G401.6 (cell line): ENCODE results near the gene FAM168B.
"Not testable (repeated sequence)": the region's sequence is repeated elsewhere in the genome, so short reads cannot be mapped to it uniquely, and the experiment has no call there.

Source experiments
- FAIRE-seq: peaks from 2 replicates; lab custom pipeline; 2012; peaks lifted over from hg19 to GRCh38; lab: Jason Lieb, UNC

FAM168B gene

DNA sequence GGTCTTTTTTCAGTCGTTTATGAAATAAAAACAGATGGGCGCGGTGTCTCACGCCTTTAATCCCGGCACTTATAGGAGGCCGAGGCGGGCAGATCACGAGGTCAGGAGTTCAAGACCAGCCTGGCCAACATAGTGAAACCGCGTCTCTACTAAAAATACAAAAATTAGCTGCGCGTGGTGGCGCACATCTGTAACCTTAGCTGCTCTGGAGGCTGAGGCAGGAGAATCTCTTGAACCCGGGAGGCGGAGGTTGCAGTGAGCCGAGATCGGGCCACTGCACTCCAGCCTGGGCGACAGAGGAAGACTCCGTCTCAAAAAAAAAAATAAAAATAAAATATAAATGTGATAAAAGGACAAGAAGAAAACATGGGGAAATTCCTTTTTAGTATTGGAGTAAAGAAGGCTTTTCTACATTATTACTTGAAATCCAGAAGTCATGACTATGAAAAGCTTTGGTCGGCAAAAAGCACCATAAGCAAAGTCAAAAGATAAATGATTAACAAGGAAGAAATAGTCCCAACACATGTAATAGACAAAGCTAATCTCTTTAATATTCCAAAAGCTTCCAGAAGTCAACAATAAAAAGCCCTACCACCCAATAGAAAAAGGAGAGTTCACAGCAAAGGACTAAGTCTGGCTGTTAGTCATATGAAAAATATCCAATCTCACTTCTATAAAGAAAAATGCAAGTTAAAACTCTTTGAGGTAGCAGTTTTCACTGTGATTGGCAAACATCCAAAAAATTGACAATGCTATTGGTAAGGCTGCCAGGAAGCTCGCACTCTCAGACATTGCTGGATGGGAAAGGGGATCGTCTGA lies 1.4 kb upstream of the FAM168B start:
- FAIRE-seq = no peak

DNA sequence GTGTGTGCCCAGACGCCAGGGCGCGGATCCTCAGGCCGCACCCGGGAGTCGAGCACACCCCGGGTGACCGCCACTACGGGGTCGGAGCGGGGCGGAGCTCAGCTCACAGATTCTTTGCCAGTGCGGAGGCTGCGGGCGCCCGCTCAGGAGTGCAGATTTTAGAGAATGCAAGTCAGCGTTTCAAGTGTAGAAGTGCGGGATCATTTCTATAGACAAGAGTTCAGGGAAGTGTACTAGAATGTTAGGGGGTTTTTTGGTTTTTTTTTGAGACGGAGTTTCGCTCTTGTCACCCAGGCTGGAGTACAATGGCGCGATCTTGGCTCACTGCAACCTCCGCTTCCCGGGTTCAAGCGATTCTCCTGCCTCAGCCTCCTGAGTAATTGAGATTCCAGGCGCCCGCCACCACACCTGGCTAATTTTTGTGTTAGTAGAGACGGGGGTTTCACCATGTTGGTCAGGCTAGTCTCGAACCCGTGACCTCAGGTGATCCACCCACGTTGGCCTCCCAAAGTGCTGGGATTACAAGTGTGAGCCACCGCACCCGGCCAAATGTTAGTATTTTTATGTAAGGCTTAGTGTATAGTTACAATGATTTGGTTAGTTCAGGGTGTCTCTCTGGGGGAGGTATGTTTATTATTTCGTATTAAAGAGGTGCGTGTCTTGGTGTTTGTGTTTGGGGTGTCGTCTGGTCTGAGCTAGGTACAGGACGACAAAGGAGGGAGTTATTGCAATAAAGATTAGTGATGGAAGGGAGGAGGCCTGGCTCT lies 619 bp upstream of the FAM168B start:
- FAIRE-seq = no peak

DNA sequence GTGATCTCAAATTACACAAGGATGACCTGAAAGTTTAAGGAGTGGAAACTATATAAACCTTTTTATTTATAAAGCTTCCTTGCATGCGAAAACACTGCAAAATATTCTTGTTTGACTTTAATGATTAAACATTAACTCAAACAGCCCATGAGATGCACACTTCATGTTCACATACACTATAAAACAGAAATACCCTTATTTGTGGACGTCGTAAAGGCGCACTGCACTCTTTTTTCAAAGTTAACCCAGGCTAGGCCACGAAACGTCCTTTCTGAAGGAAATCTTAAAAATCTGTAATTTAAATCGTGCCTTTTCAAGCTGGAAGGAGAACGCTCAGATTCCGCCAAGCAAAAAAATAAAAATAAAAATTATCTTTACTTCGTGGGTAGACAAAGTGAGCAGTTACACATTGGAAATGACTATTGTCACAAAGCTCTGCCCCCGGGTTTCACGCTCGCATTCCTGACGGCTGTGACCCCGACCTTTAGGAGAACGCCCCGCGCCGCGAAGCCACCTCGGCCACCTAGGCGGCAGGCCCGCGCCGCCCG lies 728 bp downstream of the FAM168B start:
- no peak for FAIRE-seq

DNA sequence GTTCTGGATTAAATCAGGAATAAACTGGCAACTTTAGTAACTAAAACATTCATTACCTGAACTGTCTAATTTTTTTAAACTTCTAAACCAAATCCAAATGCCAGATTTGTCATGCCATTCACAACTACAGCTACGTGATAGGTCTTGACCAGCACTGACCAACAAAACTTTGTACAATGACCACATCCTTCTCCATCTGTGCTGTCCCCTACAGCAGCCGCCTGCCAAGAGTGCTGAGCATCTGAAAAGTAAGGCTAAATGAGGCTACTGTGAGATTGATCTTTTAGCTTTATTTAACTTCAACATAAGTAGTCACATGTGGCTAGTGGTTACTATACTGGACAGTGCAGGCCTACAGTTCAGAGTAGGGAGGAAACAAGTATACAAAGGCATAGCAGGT lies 7.6 kb downstream of the FAM168B start:
- no peak for FAIRE-seq

DNA sequence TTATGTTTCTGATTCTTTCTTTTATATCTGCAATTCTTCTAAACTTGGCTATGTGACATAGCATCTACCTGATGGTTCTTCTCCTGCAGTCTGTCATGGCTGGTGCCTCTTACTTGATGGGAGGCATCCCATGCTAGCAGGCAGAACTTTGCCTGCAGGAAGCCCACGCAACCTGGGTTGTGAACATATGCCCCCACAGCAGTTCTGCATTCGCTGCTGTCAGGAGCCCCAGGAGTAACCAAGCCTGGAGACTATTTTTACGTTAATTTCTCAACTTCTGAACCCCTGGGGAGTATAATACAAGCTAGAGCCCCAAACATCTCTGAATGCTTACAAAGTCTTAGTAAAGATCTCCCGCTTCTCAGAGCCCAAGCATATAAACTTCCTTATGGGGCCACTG lies 12.1 kb downstream of the FAM168B start:
- no peak for FAIRE-seq

DNA sequence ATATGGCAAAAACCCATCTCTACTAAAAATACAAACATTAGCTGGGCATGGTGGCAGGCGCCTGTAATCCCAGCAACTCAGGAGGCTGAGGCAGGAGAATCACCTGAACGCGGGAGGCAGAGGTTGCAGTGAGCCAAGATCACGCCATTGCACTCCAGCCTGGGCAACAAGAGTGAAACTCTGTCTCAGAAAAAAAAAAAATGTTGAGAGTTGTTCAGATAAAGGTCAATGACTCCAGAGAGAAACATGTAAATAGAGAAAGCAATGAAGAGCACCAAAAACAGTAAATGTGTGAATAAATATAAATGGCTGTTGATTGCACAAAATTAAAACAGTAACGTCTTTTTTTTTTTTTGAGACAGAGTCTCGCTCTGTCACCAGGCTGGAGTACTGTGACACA lies 13.3 kb downstream of the FAM168B start:
- not testable (repeated sequence) for FAIRE-seq

DNA sequence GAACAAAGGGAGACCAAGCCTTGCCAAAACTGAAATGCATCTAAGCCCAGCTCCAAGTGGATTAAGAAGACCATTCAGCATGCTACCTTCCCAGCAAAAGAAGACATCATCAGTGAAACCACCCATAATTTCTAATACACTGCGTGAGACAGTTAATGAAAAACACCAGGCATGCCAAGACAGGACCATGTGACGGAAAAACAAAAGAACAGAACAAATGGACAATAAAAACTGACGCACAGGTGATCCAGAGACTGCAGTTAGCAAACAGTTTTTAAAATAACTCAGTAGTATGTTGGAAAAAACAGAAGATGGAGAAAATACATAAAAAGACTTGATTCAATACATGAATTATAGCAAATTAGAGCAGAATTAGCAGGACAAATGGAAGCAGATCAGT lies 15.3 kb downstream of the FAM168B start:
- FAIRE-seq = no peak

DNA sequence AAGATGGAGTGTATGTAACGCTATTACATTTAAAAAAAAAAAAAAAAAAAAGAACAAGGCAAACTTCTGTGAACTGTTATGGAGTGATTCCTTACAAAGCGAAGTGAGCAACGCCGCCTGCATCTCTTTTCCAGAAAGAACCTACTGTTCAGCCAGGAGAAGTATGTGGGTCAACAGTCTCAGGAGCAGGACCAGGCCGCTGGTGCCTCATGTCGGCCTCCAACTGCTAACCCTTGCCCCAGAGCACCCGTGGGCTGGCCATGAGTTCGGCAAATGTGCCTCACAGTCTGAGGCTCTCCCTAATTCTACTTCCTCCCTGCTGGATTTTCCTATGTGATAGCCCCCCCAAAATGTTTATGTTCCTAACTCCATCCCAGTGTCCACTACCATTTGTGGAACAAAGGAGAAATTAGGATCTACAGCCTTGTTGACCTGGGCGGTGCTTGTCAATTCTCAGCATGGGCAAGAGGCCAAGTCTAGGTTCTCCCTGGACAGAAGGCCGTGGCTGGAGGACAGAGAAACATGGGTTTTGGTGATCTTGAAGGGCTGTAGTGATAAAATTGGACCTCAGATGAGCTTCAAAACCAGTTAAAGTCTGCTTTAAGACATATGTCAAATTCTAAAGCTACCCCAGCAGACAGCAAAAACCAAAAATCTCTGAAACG lies 15.9 kb downstream of the FAM168B start:
- no peak for FAIRE-seq

DNA sequence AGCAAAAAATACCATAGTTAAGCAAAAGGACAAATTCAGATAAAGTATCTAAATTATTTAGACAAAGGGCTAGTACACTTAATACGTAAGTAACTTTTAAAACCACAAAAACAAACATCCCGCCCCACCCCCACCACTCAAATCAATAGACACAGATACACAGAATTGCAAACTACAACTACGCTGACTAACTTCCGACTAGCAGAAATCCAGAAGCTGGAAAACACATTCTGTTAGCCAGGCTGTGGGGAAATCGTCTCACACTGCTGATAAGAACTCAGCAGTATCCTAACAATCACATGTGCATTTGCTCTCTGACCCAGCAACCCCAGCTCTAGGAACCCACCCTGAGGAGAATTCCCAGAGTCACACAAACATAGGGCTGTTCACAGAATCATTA lies 16.6 kb downstream of the FAM168B start:
- no peak for FAIRE-seq

DNA sequence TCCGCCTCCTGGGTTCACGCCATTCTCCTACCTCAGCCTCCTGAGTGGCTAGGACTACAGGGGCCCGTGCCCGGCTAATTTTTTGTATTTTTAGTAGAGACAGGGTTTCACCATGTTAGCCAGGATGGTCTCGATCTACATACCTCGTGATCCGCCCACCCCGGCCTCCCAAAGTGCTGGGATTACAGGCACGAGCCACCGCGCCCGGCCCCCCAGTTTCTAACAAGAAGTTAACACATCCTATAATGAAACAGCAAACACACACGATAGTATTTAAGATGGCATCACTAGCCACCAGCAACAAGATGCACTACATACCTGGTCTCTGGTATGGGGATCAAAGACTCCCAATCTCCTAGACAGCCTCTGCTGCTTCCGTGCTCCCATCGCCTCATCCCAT lies 17.7 kb downstream of the FAM168B start:
- FAIRE-seq = not testable (repeated sequence)

DNA sequence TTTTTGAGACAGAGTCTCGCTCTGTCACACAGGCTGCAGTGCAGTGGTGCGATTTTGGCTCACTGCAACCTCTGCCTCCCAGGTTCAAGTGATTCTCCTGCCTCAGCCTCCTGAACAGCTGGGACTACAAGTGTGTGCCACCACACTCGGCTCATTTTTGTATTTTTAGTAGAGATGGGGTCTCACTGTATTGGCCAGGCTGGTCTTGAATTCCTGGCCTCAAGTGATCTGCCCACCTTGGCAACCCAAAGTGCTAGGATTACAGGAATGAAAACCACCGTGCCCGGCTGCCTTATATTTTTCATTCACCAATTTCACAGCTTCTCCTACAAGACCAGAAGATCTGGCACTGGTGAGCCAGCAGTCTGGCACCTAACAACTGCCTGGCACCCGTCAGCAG lies 25.1 kb downstream of the FAM168B start:
- not testable (repeated sequence) for FAIRE-seq

DNA sequence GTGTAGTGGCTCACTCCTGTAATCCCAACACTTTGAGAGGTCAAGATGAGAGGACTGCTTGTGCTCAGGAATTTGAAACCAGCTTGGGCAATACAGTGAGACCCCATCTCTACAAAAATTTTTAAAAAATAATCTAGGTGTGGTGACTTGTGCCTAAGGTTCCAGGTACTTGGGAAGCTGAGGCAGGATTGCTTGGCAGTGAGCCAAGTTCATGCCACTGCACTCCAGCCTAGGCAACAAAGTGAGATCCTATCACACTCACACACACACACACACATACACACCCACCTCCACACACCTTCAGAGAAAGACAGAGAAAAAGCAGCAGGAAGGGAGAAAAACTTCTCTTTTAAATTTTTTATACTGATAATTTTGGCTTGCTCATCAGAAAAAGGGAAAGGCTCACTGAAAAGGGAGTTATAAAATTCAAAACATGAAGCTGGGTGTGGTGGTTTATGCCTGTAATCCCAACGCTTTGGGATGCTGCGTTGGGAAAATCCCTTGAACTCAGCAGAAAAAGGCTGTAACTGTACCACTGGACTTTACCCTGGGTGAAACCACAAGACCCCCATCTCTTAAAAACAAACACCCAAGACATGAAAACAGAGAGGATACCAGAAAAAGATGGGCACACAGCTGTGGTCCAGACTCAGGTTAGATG lies 25.7 kb downstream of the FAM168B start:
- FAIRE-seq = no peak

DNA sequence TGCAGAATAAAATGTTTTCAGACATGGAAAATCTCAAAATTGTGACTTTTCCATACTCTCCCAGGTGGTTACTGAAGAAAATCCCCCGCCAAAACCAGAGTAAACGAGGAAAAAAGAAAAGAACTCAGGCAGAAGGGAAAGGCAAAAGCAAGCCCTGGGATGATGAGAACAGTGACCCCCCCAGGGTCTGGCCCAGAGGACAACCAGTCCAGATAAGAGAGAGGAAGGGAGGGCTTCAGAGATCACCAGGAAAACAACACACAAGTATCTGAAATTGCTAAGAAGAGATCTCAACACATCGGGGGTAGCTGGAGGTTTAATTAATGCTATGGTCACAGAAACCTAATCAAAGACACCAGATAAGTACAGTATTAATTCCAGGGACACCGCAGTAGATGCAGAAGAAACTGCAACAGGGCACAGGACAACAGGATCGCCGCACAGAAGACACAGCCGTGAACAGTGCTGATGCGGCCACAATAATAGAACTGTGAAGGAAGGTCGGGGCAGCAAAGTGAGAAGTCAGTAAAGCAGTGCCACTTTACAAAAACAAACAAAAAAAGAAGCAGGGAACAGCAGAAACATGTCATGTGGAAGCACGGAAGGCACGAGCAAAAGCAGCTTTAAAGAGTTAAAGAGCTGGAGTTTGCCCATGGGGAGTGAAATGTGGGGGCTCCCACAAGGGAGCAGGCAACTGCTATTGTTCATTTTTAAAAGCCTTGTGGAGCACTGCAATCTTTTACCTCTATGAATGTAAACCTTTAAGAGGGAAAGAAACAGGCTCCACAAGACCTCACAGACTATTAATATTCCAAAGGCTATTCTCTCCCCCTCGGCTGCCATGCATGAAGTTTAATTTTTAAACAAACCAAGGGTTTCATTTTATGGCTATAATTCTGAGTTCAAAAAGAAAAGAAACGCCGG lies 28.4 kb downstream of the FAM168B start:
- no peak for FAIRE-seq

DNA sequence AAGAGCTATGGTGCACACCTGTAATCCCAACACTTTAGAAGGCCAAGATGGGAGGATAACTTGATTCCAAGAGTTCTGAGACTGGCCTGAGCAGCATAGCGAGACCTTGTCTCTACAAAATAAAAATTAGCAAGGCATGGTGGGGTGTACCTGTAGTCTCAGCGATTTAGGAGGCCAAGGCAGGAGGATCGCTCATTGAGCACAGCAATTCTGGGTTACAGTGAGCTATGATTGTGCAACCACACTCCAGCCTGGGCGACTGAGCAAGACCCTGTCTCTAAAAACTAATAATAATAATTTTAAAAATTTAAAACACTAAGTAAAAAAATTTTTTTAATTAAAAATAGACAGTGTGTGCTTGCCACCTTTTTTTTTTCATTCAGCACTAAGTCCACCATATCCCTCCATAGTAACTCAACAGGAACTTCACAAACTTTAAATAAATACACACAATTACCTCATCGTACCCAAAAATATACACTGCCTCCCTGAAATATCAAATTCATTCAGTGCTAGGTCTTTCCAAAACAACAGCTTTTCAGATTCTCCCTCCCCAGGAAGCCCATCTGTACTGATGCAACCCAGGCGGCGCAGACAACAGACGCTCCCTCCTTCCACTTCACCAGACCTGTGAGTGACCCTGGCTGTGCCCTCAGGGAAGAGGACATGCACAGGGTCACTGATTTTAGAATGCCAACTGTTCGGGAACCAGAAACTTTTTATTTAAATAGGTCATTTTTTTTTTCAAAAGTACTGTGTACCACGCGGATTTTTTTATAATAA lies 29.6 kb downstream of the FAM168B start:
- no peak for FAIRE-seq

DNA sequence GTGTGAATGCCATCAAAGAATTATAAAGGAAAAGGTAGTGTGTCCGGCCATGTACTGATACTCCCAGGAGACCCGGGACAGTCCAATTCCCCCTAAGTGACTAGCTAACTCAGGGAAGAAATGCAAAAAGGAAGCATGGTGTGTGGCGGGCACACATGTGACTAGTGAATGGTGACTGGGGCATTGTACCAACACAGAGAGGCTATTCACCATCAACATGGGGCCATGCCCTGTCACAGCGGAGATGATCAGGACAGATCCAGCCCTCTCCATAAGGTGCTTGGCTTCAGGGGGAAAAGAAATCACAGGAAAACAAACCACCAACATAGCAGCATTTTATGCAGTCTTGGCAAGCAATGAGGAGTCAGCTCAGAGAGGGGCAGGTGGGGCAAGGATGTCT lies 34.3 kb downstream of the FAM168B start:
- no peak for FAIRE-seq

DNA sequence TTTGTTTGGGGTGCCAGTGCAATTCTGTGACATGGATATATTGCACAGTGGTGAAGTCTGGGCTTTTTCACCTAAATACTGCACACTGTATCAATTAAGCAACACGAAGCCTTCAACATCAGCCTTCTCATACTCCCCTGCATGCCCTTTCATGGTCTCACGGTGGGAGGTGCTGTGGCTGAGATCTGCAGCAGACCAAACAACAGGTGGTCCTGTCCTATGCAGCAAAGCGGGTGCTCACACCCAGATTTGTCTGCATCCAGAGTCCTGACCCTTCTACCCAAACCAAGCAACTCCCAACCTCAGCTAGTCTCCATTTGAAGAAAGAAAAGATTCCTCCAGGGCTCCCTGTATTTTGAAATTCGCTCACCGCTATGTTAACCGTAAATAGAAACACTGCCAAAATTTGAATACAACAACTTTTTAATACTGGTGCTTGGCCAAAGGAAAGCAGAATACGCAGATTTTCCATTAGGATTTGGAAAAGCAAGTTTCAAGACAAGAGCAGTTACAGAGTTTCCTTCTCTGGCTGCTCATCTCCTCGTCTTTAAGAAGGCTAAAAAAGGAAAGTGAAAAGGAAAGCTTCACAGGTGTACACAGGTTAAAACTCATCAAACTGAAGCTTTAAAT lies 34.9 kb downstream of the FAM168B start:
- FAIRE-seq = no peak

DNA sequence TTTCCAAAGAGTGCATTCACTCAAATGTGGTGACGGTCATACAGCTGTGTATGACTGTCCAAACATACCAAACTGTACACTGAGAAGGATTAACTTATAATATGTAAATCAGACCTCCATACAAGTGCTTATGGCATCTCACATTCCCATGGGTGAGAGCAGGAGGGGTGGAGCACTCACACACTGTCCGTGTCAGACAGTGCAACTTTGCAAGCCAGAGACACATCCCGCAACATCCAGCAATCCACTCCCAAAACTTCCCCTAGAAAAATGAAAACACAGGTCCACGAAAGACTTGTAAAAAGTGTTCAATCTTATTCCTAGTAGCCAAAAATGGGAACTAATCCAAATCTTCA lies 36.4 kb downstream of the FAM168B start:
- FAIRE-seq = no peak

DNA sequence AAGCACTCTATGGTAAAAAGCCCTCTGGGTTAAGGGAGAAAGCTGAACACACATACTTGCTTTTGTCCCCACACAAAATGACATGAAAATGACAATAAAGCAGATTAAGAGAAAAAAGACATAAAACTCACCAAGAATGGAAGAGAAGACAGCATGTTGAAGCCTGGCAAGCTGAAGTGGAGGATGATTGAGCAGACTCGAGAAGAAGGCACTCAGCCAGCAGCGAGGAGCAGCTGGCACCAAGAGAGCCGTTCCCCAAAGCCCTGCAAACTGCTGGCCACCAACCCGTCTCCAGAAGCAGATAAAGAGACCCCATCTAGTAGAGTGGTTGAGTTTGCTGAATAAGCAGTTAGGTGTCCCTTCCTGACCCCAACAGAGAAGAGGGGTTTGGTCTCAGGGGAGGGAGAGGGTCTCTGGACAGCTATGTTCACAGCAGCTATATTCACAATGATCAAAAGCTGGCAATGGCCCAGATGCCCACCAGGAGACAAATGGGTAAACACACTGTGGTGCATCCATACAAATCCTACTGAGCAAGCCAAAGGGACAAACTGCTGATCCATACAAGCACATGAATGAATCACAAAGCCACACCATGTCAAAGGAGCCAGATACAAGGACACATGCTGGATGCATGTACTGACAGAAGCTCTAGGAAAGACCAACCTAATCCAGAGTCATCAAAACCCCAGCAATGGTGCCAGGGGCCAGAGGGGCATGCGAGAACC lies 36.9 kb downstream of the FAM168B start:
- no peak for FAIRE-seq
